NCI-H1048 (cell line): ENCODE results near the gene LIG4.
"Not testable (repeated sequence)": the region's sequence is repeated elsewhere in the genome, so short reads cannot be mapped to it uniquely, and the experiment has no call there.

Experiments used
- DNase-seq: peaks from one replicate; lab custom pipeline; 2025; lab: John Stamatoyannopoulos, UW

LIG4 gene

GRCh38 chr13:108215436-108215835 lies at the start of gene LIG4:
LIG4 (minus strand) TSS chr13:108215536; CDS start chr13:108211268, 4,268 bp downstream.
- DNase-seq, result peak; percentile 86

- DNase-seq, result no peak
Measured at GRCh38 chr13:108263621-108264355, 48.5 kb upstream of the LIG4 start.

- DNase-seq, result no peak
Measured at GRCh38 chr13:108257248-108257647, 41.9 kb upstream of the LIG4 start.

- DNase-seq, result no peak
Measured at GRCh38 chr13:108249150-108249549, 33.8 kb upstream of the LIG4 start.

GRCh38 chr13:108230377-108230776 lies 15.0 kb upstream of the LIG4 start:
- DNase-seq, result no peak

- DNase-seq, result no peak
Measured at GRCh38 chr13:108227651-108228272, 12.4 kb upstream of the LIG4 start.

GRCh38 chr13:108226184-108226583 lies 10.8 kb upstream of the LIG4 start:
- no peak for DNase-seq

GRCh38 chr13:108225440-108225839 lies 10.1 kb upstream of the LIG4 start:
- no peak for DNase-seq

GRCh38 chr13:108223687-108224503 lies 8.6 kb upstream of the LIG4 start:
- no peak for DNase-seq

GRCh38 chr13:108220041-108220440 lies 4.7 kb upstream of the LIG4 start:
- DNase-seq, result no peak

GRCh38 chr13:108218044-108218974 lies 3.0 kb upstream of the LIG4 start, which contains the start of gene ABHD13:
ABHD13 (plus strand) TSS chr13:108218392; CDS start chr13:108229219, 10,827 bp downstream.
- DNase-seq, result peak; percentile 73

GRCh38 chr13:108217307-108218043 lies 2.1 kb upstream of the LIG4 start:
- DNase-seq, result not testable (repeated sequence)

GRCh38 chr13:108214441-108215271 lies 680 bp downstream of the LIG4 start:
- DNase-seq, result no peak

- DNase-seq, result no peak
Measured at GRCh38 chr13:108213946-108214345, 1.4 kb downstream of the LIG4 start.

- DNase-seq, result no peak
Measured at GRCh38 chr13:108212886-108213285, 2.5 kb downstream of the LIG4 start.

- no peak for DNase-seq
Measured at GRCh38 chr13:108210551-108210950, 4.8 kb downstream of the LIG4 start.

- DNase-seq, result no peak
Measured at GRCh38 chr13:108200781-108201398, 14.4 kb downstream of the LIG4 start.

GRCh38 chr13:108195861-108196260 lies 19.5 kb downstream of the LIG4 start:
- DNase-seq, result no peak

- no peak for DNase-seq
Measured at GRCh38 chr13:108195146-108195545, 20.2 kb downstream of the LIG4 start.
